PC-9 (cell line): ENCODE data around the gene PAX8. TPM values are rescaled to one million over a fixed set of nuclear protein-coding genes. Genes with fewer than 3 reads are reported as not detected.

Experiments
- BruUV-seq: library from RNA; stranded (reverse); fragments of 400-500 nt; replicated peaks from 2 replicates; lab custom pipeline; 2021; lab: Mats Ljungman, UMichigan
- CTCF ChIA-PET: fragments of 300-600 bp; sonication (Branson Sonifier 250); formaldehyde crosslinking; loops from one replicate; lab custom pipeline; 2022; ENCODE audit warnings: antibody characterized with exemption; lab: Charles Lee
- POLR2A ChIA-PET: fragments of 300-600 bp; sonication (Branson Sonifier 250); formaldehyde crosslinking; loops from one replicate; lab custom pipeline; 2022; ENCODE audit warnings: antibody characterized with exemption; ENCODE audit not compliant: unreplicated experiment; lab: Charles Lee
- DNase-seq, 2 experiments: peaks; one replicate each; pipeline versions ENCODE4 v3.0.0 to v3.0.0-alpha.2; 2015 to 2022; ENCODE audit warnings: mixed read lengths in 1 of 2
- H2AFZ ChIP-seq: fragments of 200-600 bp; sonication (generic); 2 replicates; pipeline ENCODE4 v1.8.1; 2017; ENCODE audit warnings: antibody characterized with exemption
- H3F3A ChIP-seq: fragments of 200-600 bp; sonication (generic); 2 replicates; pipeline ENCODE4 v1.8.1; 2017; ENCODE audit warnings: antibody characterized with exemption, mild to moderate bottlenecking, low read depth; ENCODE audit not compliant: insufficient read depth
- H3K27ac ChIP-seq: fragments of 200-600 bp; sonication (generic); 2 replicates; pipeline ENCODE4 v1.6.1; 2016; ENCODE audit warnings: mixed run types
- H3K27me3 ChIP-seq: fragments of 200-600 bp; sonication (generic); 2 replicates; pipeline ENCODE4 v1.6.1; 2016; ENCODE audit warnings: low read depth, mixed run types; ENCODE audit not compliant: insufficient read depth
- H3K36me3 ChIP-seq: fragments of 200-600 bp; sonication (generic); 2 replicates; pipeline ENCODE4 v1.6.1; 2016; ENCODE audit warnings: low read depth, mixed run types
- H3K4me1 ChIP-seq: fragments of 200-600 bp; sonication (generic); replicated peaks from 2 replicates; pipeline ENCODE4 v1.6.1; 2016; ENCODE audit warnings: mixed run types; ENCODE audit not compliant: insufficient read depth
- H3K4me2 ChIP-seq: fragments of 200-600 bp; sonication (generic); 2 replicates; pipeline ENCODE4 v1.6.1; 2017; ENCODE audit warnings: mixed run types
- H3K4me3 ChIP-seq: fragments of 200-600 bp; sonication (generic); 2 replicates; pipeline ENCODE4 v1.6.1; 2016; ENCODE audit warnings: mixed run types
- H3K79me2 ChIP-seq: fragments of 200-600 bp; sonication (generic); 2 replicates; pipeline ENCODE4 v1.6.1; 2017; ENCODE audit warnings: low read depth, mixed run types
- H3K9me2 ChIP-seq: fragments of 200-600 bp; sonication (generic); 2 replicates; pipeline ENCODE4 v1.8.1; 2017; ENCODE audit warnings: mild to moderate bottlenecking; ENCODE audit not compliant: insufficient read depth
- H3K9me3 ChIP-seq: fragments of 200-600 bp; sonication (generic); 2 replicates; pipeline ENCODE4 v1.8.1; 2016; ENCODE audit warnings: low read depth; ENCODE audit not compliant: insufficient read depth
- H4K20me1 ChIP-seq: fragments of 200-600 bp; sonication (generic); 2 replicates; pipeline ENCODE4 v1.8.1; 2017; ENCODE audit not compliant: insufficient read depth
- CTCF ChIP-seq: fragments of 200-600 bp; sonication (generic); conservative IDR thresholded peaks from 2 replicates; pipeline ENCODE4 v1.6.1; 2017; ENCODE audit warnings: mixed run types, antibody characterized with exemption, mild to moderate bottlenecking, moderate library complexity
- EZH2 ChIP-seq: fragments of 200-600 bp; sonication (generic); IDR thresholded peaks from 2 replicates; pipeline ENCODE4 v1.8.0; 2017; ENCODE audit warnings: antibody characterized with exemption, low read depth
- intact Hi-C: fragments of 100-400 bp; cut with micrococcal nuclease; formaldehyde crosslinking; loops from one replicate; pipeline ENCODE4 v1.10.0; 2022; ENCODE audit not compliant: unreplicated experiment
- total RNA-seq: library from RNA; stranded (reverse); gene quantifications from 2 replicates; pipeline ENCODE4 v1.2.3, GENCODE V29; 2021

PAX8 gene
- total RNA-seq, 1 experiment from 2014 or later: 5.8 TPM

GRCh38 chr2:113183703-113184102 lies 95.0 kb downstream of the PAX8 start:
- Histone ChIP-seq H3K79me2 (no peaks in the 10 kb centered on the region), H3K9me3 (no peaks in the 10 kb centered on the region), H3K4me3 (no peak overlapping the region), H3K9me2 (no peaks in the 10 kb centered on the region), H4K20me1 (no peaks in the 10 kb centered on the region), H3K4me1 (no peaks in the 10 kb centered on the region), H3K4me2 (no peak overlapping the region), H3K36me3 (no peaks in the 10 kb centered on the region), H3K27me3 (no peaks in the 10 kb centered on the region), H3K27ac (no peak overlapping the region), H2AFZ (no peak overlapping the region), H3F3A (no peaks in the 10 kb centered on the region)
- intact Hi-C loops: no loop called here
- DNase-seq: no peak
- CTCF ChIA-PET: interaction anchor here (0.5 to 1.0 kb wide), 2 partner anchors 49 to 110 kb away, joined by 3 to 10 read pairs; no protein-coding TSS in a partner anchor
- BruUV-seq: no TSS peak
- TF ChIP-seq EZH2 (no peak), CTCF (no peak)
- POLR2A ChIA-PET: interaction anchor here (0.6 kb wide), 1 partner anchor 242 kb away, joined by 6 read pairs; no protein-coding TSS in a partner anchor

GRCh38 chr2:113183264-113183663 lies 95.5 kb downstream of the PAX8 start:
- Histone ChIP-seq H3K9me3 (no peaks in the 10 kb centered on the region), H3K4me2 (no peak overlapping the region), H3K79me2 (no peaks in the 10 kb centered on the region), H3K27ac (no peak overlapping the region), H3K4me1 (no peaks in the 10 kb centered on the region), H3K36me3 (no peaks in the 10 kb centered on the region), H4K20me1 (no peaks in the 10 kb centered on the region), H2AFZ (no peak overlapping the region), H3K9me2 (no peaks in the 10 kb centered on the region), H3F3A (no peaks in the 10 kb centered on the region), H3K4me3 (no peak overlapping the region), H3K27me3 (no peaks in the 10 kb centered on the region)
- ChIA-PET POLR2A (no interaction called here), CTCF (interaction anchor here (0.5 to 1.0 kb wide), 2 partner anchors 48 to 110 kb away, joined by 3 to 10 read pairs; no protein-coding TSS in a partner anchor)
- DNase-seq: no peak
- intact Hi-C loops: no loop called here
- TF ChIP-seq EZH2: no peak
- no peak for TF ChIP-seq CTCF
- BruUV-seq: no TSS peak

GRCh38 chr2:113182471-113183260 lies 96.1 kb downstream of the PAX8 start:
- no peaks in the 10 kb centered on the region for H3K9me2 ChIP-seq
- H4K20me1 ChIP-seq: no peaks in the 10 kb centered on the region
- TF ChIP-seq CTCF (no peak), EZH2 (no peak)
- no peak overlapping the region for H3K4me3 ChIP-seq
- H3F3A ChIP-seq: no peaks in the 10 kb centered on the region
- H3K9me3 ChIP-seq: no peaks in the 10 kb centered on the region
- CTCF ChIA-PET: no interaction called here
- no peaks in the 10 kb centered on the region for H3K79me2 ChIP-seq
- H3K27me3 ChIP-seq: no peaks in the 10 kb centered on the region
- no peaks in the 10 kb centered on the region for H3K36me3 ChIP-seq
- POLR2A ChIA-PET: no interaction called here
- no peak overlapping the region for H2AFZ ChIP-seq
- no TSS peak for BruUV-seq
- intact Hi-C loops: no loop called here
- H3K4me1 ChIP-seq: no peaks in the 10 kb centered on the region
- H3K4me2 ChIP-seq: no peak overlapping the region
- no peak for DNase-seq
- H3K27ac ChIP-seq: no peak overlapping the region
